OCI-LY1 (cell line): ENCODE data around the gene ELOVL6.

ENCODE experiments used
- H2AFZ ChIP-seq: fragments of 200-600 bp; sonication (generic), shearing (Covaris generic); 2 replicates; pipeline ENCODE4 v1.6.0; 2014; ENCODE audit warnings: antibody characterized with exemption, mild to moderate bottlenecking, low read length
- H3F3A ChIP-seq: fragments of 200-600 bp; sonication (generic), shearing (Covaris generic); 2 replicates; pipeline ENCODE4 v1.6.0; 2014; ENCODE audit warnings: mild to moderate bottlenecking, antibody characterized with exemption, low read length, moderate library complexity; ENCODE audit not compliant: insufficient read depth
- H3K27ac ChIP-seq: fragments of 200-600 bp; sonication (generic); 2 replicates; pipeline ENCODE4 v1.5.1; 2014; ENCODE audit warnings: low read length, mixed run types, mild to moderate bottlenecking, low read depth; ENCODE audit not compliant: poor library complexity, severe bottlenecking
- H3K27me3 ChIP-seq: fragments of 200-600 bp; sonication (generic); 2 replicates; pipeline ENCODE4 v1.6.0; 2014; ENCODE audit warnings: antibody characterized with exemption, mild to moderate bottlenecking, low read length, moderate library complexity; ENCODE audit not compliant: insufficient read depth
- H3K36me3 ChIP-seq: fragments of 200-600 bp; sonication (generic); 2 replicates; pipeline ENCODE4 v1.6.1; 2014; ENCODE audit warnings: mild to moderate bottlenecking, antibody characterized with exemption, low read length, moderate library complexity, mixed read lengths; ENCODE audit not compliant: insufficient read depth
- H3K4me1 ChIP-seq: fragments of 200-600 bp; sonication (generic); 2 replicates; pipeline ENCODE4 v1.5.1; 2014; ENCODE audit warnings: mild to moderate bottlenecking, low read length, moderate library complexity; ENCODE audit not compliant: insufficient read depth, severe bottlenecking
- H3K4me2 ChIP-seq: fragments of 200-600 bp; sonication (generic), shearing (Covaris generic); 2 replicates; pipeline ENCODE4 v1.6.1; 2014; ENCODE audit warnings: low read length
- H3K4me3 ChIP-seq: fragments of 200-600 bp; sonication (generic); 2 replicates; pipeline ENCODE4 v1.5.1; 2014; ENCODE audit warnings: low read length, low read depth, mild to moderate bottlenecking, mixed read lengths; ENCODE audit not compliant: poor library complexity, severe bottlenecking
- H3K79me2 ChIP-seq: fragments of 200-600 bp; shearing (Covaris generic); 2 replicates; pipeline ENCODE4 v1.6.1; 2016; ENCODE audit warnings: mixed run types, low read length, mixed read lengths; ENCODE audit not compliant: insufficient read depth
- H3K9ac ChIP-seq: fragments of 200-600 bp; sonication (generic), shearing (Covaris generic); 2 replicates; pipeline ENCODE4 v1.6.1; 2014; ENCODE audit warnings: mild to moderate bottlenecking, low read length, mixed read lengths
- H3K9me2 ChIP-seq: fragments of 200-600 bp; sonication (generic), shearing (Covaris generic); 2 replicates; pipeline ENCODE4 v1.6.1; 2014; ENCODE audit warnings: low read depth, mild to moderate bottlenecking, low read length, mixed read lengths
- H3K9me3 ChIP-seq: fragments of 200-600 bp; shearing (Covaris generic); 2 replicates; pipeline ENCODE4 v1.6.1; 2014; ENCODE audit warnings: low read length, mixed read lengths
- H4K20me1 ChIP-seq: fragments of 200-600 bp; sonication (generic), shearing (Covaris generic); 2 replicates; pipeline ENCODE4 v1.6.0; 2016; ENCODE audit warnings: mild to moderate bottlenecking, low read length; ENCODE audit not compliant: insufficient read depth
- EZH2 ChIP-seq: fragments of 200-600 bp; sonication (generic), shearing (Covaris generic); IDR thresholded peaks from 2 replicates; pipeline ENCODE4 v1.8.0; 2017; ENCODE audit warnings: borderline replicate concordance, mixed run types, mild to moderate bottlenecking, antibody characterized with exemption, low read length, moderate library complexity, mixed read lengths
- TF ChIP-seq, protein P1 (sequence below): fragments of 200-600 bp; sonication (generic), shearing (Covaris generic); IDR thresholded peaks from 2 replicates; pipeline ENCODE4 v1.5.1; 2017; ENCODE audit warnings: mild to moderate bottlenecking, antibody characterized with exemption, low read length, moderate library complexity, mixed read lengths

ELOVL6 gene

DNA sequence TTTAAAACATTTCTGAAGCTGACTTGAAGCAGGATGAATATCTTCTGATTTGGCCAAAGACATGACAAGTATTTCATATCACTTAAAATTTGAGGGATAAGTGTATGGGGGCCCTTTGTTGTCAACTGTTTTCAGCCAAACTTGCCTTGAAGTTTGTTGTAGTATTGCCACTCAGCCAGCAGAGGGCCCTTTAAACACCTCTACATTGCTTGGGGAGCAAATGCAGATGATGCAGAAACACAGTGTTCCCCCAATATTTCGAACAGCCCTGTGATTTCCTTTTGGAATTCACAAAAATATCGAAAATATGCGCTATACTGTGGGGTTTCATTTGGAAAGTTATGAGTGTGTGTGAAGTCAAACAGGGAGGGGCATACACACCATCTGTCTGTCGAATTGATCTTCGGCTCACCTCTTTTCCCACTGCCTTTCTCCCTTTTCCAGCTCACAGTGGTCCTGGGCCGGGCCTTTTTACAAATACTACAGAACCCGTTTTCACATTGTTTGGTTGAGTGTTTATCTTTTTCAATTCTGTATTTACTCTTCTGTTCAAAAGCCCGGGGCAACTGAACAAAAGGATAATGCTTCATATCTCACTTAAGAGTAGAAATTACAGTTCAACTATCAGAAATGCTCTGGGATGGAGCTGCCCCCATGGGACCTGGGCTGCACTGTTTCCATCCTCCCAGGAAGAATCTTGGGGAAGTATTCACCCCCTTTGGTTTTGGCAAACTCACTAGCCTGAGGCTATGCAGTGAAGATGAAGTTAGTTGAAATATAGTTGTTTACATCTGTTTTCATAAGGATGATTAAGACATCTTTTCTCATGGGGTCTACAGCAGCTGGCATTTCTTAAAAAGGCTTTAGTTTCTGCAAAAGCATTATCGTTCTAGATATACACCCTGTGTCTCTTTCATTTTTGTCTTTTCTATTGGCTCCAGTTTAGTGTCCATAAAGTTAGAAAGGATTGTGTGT lies 148.2 kb downstream of the ELOVL6 start:
- Histone ChIP-seq H4K20me1 (no peaks in the 10 kb centered on the region), H3K9ac (no peak overlapping the region), H3K4me3 (no peak overlapping the region), H3K9me2 (no peaks in the 10 kb centered on the region), H3K79me2 (no peaks in the 10 kb centered on the region), H3K4me2 (no peak overlapping the region), H3K27ac (no peak overlapping the region), H3K27me3 (no peaks in the 10 kb centered on the region), H3K9me3 (no peaks in the 10 kb centered on the region), H3K4me1 (peaks cover 2% of the 10 kb centered on the region), H3K36me3 (peaks cover 26% of the 10 kb centered on the region), H2AFZ (no peak overlapping the region), H3F3A (no peaks in the 10 kb centered on the region)
- no peak for TF ChIP-seq EZH2
- TF ChIP-seq, protein P1, sequence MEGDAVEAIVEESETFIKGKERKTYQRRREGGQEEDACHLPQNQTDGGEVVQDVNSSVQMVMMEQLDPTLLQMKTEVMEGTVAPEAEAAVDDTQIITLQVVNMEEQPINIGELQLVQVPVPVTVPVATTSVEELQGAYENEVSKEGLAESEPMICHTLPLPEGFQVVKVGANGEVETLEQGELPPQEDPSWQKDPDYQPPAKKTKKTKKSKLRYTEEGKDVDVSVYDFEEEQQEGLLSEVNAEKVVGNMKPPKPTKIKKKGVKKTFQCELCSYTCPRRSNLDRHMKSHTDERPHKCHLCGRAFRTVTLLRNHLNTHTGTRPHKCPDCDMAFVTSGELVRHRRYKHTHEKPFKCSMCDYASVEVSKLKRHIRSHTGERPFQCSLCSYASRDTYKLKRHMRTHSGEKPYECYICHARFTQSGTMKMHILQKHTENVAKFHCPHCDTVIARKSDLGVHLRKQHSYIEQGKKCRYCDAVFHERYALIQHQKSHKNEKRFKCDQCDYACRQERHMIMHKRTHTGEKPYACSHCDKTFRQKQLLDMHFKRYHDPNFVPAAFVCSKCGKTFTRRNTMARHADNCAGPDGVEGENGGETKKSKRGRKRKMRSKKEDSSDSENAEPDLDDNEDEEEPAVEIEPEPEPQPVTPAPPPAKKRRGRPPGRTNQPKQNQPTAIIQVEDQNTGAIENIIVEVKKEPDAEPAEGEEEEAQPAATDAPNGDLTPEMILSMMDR = peak; percentile 91

DNA sequence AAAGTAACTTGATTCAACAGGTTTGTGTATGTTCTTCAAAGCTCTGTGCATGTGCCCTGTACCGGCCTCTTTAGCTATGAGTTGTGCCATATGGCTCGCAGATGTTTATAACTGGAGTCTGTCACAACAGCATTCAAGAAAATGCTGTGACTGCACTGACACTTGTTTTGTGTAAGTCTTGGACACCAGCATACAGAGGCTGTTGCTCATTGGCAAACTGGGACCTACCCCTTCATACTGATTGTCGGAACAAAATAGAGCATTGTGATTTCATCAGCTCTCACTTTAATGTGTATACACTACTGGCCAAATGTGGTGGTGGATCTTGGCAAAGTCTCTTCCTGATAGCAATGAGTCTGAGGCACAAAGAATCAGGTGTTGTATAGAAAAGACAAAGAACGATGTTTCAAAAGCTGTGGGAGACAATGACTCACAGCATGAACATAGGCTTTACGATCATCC lies 151.8 kb downstream of the ELOVL6 start:
- Histone ChIP-seq H3K27ac (no peak overlapping the region), H3K9me3 (no peaks in the 10 kb centered on the region), H2AFZ (no peak overlapping the region), H3F3A (no peaks in the 10 kb centered on the region), H3K4me1 (no peaks in the 10 kb centered on the region), H3K27me3 (no peaks in the 10 kb centered on the region), H3K4me3 (no peak overlapping the region), H3K9me2 (no peaks in the 10 kb centered on the region), H4K20me1 (no peaks in the 10 kb centered on the region), H3K9ac (no peak overlapping the region), H3K36me3 (peaks cover 15% of the 10 kb centered on the region), H3K79me2 (no peaks in the 10 kb centered on the region), H3K4me2 (no peak overlapping the region)
- TF ChIP-seq EZH2 = no peak
- TF ChIP-seq, protein P1 = no peak

DNA sequence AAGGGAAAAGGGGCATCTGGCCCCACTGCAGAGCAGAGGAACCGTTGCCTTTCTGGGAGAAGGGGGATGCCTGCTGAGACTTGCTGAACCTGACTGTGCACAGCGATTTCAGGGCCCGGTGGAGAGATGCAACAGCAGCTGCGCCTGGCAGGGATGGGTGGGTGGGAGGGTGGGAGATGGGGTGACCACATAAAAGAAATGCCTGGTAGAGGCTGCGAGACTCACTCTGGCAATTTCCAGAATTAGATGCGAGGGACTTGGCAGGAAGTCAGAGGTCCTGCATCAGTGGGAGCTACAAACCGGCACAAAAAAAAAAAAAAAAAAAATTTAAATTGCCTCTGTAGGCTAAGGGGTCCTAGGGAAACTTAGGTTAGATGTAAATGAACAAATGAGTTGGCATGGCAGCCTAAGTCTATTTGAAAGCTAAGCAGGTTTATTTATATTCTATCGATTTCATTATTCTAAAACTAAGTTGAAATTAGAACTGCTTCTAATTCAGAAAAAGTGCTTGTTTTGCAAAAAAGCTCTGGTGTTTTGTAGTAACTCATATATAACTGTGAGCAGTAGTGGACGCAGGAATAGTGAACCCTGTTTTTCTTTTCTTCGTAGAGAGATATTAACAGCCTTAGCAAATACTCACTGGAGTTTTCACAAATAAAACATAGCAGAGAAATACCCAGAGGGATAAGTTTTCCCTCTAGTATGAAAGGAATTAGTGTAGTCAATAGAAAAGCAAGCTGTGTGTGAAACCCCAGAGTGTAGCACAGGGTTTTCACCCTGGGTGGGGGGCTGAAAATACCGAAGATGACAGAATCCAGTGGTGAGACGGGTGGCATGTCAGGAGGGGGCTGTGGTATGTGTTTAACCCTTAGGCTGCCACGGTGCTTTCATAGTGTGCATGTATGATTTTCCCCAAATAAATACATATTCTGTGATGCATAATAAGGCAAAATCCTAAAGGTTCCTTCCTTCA lies 155.6 kb downstream of the ELOVL6 start:
- Histone ChIP-seq H3K9ac (no peak overlapping the region), H3K9me2 (no peaks in the 10 kb centered on the region), H3K4me1 (no peaks in the 10 kb centered on the region), H3K9me3 (no peaks in the 10 kb centered on the region), H2AFZ (no peak overlapping the region), H3K27me3 (no peaks in the 10 kb centered on the region), H4K20me1 (no peaks in the 10 kb centered on the region), H3F3A (no peaks in the 10 kb centered on the region), H3K36me3 (no peaks in the 10 kb centered on the region; the same call in 1 of the 2 replicates), H3K4me3 (no peak overlapping the region), H3K27ac (no peak overlapping the region), H3K79me2 (no peaks in the 10 kb centered on the region), H3K4me2 (no peak overlapping the region)
- TF ChIP-seq, protein P1 = no peak
- TF ChIP-seq EZH2 = no peak
